CD8-positive, alpha-beta memory T cell (primary cell): ENCODE measurements around the gene MYMX. TPM values are rescaled to one million over a fixed set of nuclear protein-coding genes. Genes with fewer than 3 reads are reported as not detected.

Experiments used
- CTCF ChIA-PET: fragments of 350-600 bp; sonication (Branson Sonifier 250); formaldehyde crosslinking; loops from one replicate; lab custom pipeline; 2021; ENCODE audit warnings: antibody characterized with exemption; lab: Charles Lee
- POLR2A ChIA-PET: fragments of 350-600 bp; sonication (Branson Sonifier 250); formaldehyde crosslinking; loops from one replicate; lab custom pipeline; 2021; ENCODE audit warnings: antibody characterized with exemption; lab: Charles Lee
- DNase-seq, 5 donors: peaks; one replicate each; pipeline versions ENCODE4 v3.0.0 to v3.0.0-alpha.2; 2020 to 2022; ENCODE audit warnings: mixed read lengths in 1 of 5
- H3K27ac ChIP-seq: one replicate; pipeline ENCODE4 v1.7.0; 2013; ENCODE audit warnings: low read depth, mild to moderate bottlenecking, low read length, moderate library complexity
- H3K27me3 ChIP-seq: 2 replicates; pipeline ENCODE4 v1.7.0; 2013; ENCODE audit warnings: low read length, mild to moderate bottlenecking; ENCODE audit not compliant: insufficient read depth, poor library complexity, severe bottlenecking
- H3K36me3 ChIP-seq: 2 replicates; pipeline ENCODE4 v1.7.0; 2013; ENCODE audit warnings: mild to moderate bottlenecking, low read length, moderate library complexity; ENCODE audit not compliant: insufficient read depth
- H3K4me1 ChIP-seq: 2 replicates; pipeline ENCODE4 v1.7.0; 2013; ENCODE audit warnings: mild to moderate bottlenecking, low read length, moderate library complexity; ENCODE audit not compliant: insufficient read depth
- H3K4me3 ChIP-seq: 2 replicates; pipeline ENCODE4 v1.7.0; 2013; ENCODE audit warnings: mild to moderate bottlenecking, low read length
- H3K9me3 ChIP-seq: 2 replicates; pipeline ENCODE4 v1.7.0; 2013; ENCODE audit warnings: mild to moderate bottlenecking, low read length
- H3K27ac Mint-ChIP-seq, 8 donors: one replicate each; pipeline ENCODE4 v1.8.0; 2020 to 2021; ENCODE audit warnings: mixed read lengths in 8 of 8, mild to moderate bottlenecking in 6 of 8, inconsistent platforms in 3 of 8, moderate library complexity in 3 of 8
- H3K27me3 Mint-ChIP-seq, 2 donors: one replicate each; pipeline ENCODE4 v1.8.0; 2020 to 2021; ENCODE audit warnings: mixed read lengths in 2 of 2, mild to moderate bottlenecking in 1 of 2, moderate library complexity in 1 of 2
- H3K36me3 Mint-ChIP-seq, 3 donors: one replicate each; pipeline ENCODE4 v1.8.0; 2020 to 2021; ENCODE audit warnings: mixed read lengths in 3 of 3, inconsistent platforms in 1 of 3, mild to moderate bottlenecking in 1 of 3
- H3K4me1 Mint-ChIP-seq, 3 donors: one replicate each; pipeline ENCODE4 v1.8.0; 2020 to 2021; ENCODE audit warnings: mixed read lengths in 3 of 3, inconsistent platforms in 1 of 3, mild to moderate bottlenecking in 1 of 3
- H3K4me3 Mint-ChIP-seq, 7 donors: one replicate each; pipeline ENCODE4 v1.8.0; 2020 to 2021; ENCODE audit warnings: mixed read lengths in 7 of 7, mild to moderate bottlenecking in 6 of 7, moderate library complexity in 4 of 7, inconsistent platforms in 2 of 7
- H3K9me3 Mint-ChIP-seq, 5 donors: one replicate each; pipeline ENCODE4 v1.8.0; 2020 to 2022; ENCODE audit warnings: mixed read lengths in 5 of 5, mild to moderate bottlenecking in 3 of 5, moderate library complexity in 2 of 5, inconsistent platforms in 1 of 5
- polyA plus RNA-seq: library from polyadenylated mRNA; unstranded; fragments of 300-500 nt; fragmentation: Illumina TruSeq; gene quantifications from one replicate; pipeline ENCODE4 v1.2.3, GENCODE V29; 2021
- total RNA-seq, 2 experiments: library from RNA; stranded (reverse); gene quantifications; one replicate each; pipeline ENCODE4 v1.2.3, GENCODE V29; 2021

Gene MYMX
- total and polyA plus RNA-seq, 3 experiments from 2014 or later = not detected

DNA sequence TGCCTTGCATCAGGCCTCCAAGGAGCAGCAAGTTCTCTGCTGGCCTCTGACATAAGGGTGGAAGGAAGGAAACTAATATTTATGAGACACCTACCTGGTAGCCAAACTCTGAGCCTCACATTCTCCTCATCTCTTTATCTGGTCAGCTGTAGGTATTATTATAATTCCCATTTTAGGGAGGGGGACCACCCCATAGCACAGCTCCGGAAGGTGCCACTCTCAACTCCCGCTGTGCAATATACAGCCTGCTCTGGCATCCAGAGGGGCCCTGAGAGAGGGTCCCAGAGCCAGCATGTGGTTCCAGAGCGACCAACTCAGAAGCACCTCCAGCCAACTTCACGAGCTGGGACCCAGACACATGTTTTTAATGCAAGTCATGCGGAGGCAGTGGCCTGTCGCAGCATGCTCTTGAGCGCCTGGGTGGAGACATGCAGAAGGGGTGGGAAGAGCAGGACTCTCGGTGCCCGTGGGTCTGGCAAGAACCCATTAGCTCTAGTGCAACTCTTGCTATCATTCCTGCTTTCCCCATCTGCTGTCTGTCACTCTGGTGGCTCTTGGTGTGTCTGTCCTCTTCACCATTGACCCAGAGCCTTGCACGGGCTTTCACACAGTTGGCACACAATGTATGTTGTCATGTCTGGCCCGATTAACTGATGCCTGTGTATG, 15.0 kb upstream of the MYMX start:
- H3K27ac ChIP-seq = peak overlapping the region; percentile 47
- H3K4me1 ChIP-seq = no peaks in the 10 kb centered on the region
- no peaks in the 10 kb centered on the region for H3K9me3 ChIP-seq
- no peak for DNase-seq
- H3K27me3 Mint-ChIP-seq = peaks cover 9 to 30% of the 10 kb centered on the region in 2 donors
- H3K36me3 Mint-ChIP-seq = peaks cover 0 to 3% (median 0%) of the 10 kb centered on the region in 3 donors
- H3K9me3 Mint-ChIP-seq = no peaks in the 10 kb centered on the region
- H3K27ac Mint-ChIP-seq = no peak overlapping the region
- no peaks in the 10 kb centered on the region for H3K4me1 Mint-ChIP-seq
- no peak overlapping the region for H3K4me3 Mint-ChIP-seq
- CTCF ChIA-PET = interaction anchor here (0.6 to 1.3 kb wide), 2 partner anchors 14 to 21 kb away, joined by 3 read pairs; no protein-coding TSS in a partner anchor
- POLR2A ChIA-PET = no interaction called here
- H3K4me3 ChIP-seq = no peak overlapping the region
- H3K27me3 ChIP-seq = no peaks in the 10 kb centered on the region
- H3K36me3 ChIP-seq = no peaks in the 10 kb centered on the region

DNA sequence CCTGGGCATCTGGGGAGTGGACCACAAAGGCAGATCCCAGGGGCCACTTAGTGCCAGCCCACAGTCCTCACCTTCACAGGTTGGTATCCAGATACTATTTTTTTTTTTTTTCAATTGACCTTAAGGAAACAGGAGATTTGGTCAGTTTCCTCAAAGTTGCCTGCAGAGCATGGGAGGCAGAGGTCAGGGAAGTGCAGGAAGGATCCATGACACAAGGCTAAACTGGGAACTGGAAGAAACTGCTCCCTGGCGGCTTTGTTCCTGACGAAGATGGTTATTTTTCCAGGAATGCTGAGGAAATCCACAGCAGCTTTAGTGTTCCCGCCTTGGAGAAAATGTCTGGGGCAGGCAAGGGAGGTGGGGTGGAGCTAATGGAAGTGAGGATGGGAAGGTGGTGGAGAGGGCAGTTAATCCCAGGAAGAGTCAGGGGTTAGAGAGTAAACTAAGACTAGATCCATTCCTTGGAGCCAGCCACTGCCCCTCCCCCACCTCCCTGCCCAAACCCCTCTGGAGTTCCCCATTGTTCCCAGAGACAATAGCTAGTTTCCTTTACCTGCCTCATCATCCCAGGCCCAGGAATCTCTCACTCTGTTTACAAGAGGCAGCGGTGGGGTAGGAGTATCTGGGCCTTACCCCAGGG, 14.3 kb upstream of the MYMX start:
- Mint-ChIP-seq H3K36me3 (peaks cover 0 to 3% (median 0%) of the 10 kb centered on the region in 3 donors), H3K27ac (peak overlapping the region in 1 of 8 donors; percentile 27), H3K4me1 (no peaks in the 10 kb centered on the region), H3K9me3 (no peaks in the 10 kb centered on the region), H3K27me3 (peaks cover 9 to 30% of the 10 kb centered on the region in 2 donors), H3K4me3 (no peak overlapping the region)
- Histone ChIP-seq H3K9me3 (no peaks in the 10 kb centered on the region), H3K27ac (peak overlapping the region; percentile 47), H3K36me3 (no peaks in the 10 kb centered on the region), H3K4me1 (no peaks in the 10 kb centered on the region), H3K27me3 (no peaks in the 10 kb centered on the region), H3K4me3 (no peak overlapping the region)
- no peak for DNase-seq
- POLR2A ChIA-PET = no interaction called here
- CTCF ChIA-PET = interaction anchor here (0.6 to 1.3 kb wide), 2 partner anchors 14 to 20 kb away, joined by 3 read pairs; no protein-coding TSS in a partner anchor

DNA sequence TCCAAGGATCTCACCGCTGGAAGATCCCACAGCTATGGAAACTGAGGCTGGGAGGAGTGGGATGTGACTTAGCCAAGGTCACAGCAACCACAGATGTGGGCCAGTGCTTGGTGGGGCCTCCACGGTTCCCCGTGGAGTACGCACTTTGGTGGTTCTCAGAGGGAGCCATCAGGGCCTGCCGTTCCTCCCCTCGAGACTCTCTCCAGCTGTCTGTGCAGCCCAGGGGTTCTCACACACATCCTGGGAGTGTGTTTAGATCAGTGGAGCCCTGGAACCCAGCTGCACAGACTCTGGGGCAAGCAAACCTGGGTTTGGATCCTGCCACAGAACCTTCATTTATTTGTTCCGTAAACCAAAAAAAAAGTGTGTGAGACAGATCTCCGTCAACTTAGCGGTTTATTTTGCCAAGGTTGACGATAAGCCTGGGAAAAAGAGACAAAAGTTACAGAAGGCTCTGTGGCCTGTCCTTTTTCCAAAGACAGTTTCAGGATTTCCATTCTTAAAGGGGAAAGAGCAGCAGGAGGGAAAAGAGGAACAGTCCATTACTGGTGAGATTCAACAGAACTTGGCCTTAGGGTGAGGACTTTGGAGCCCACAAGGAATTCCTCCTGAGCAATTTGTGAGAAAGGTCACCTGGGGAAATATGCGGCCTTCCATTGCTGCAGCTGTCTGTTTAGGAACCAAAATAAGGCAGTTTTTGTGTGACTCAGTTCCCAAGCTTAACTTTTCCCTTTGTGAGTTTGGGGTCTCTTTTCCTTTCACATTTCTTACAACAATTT, 13.6 kb upstream of the MYMX start:
- peaks cover 0 to 3% (median 0%) of the 10 kb centered on the region in 3 donors for H3K36me3 Mint-ChIP-seq
- POLR2A ChIA-PET = no interaction called here
- no peaks in the 10 kb centered on the region for H3K9me3 Mint-ChIP-seq
- H3K27me3 Mint-ChIP-seq = peaks cover 9 to 31% of the 10 kb centered on the region in 2 donors
- CTCF ChIA-PET = no interaction called here
- no peak for DNase-seq
- Histone ChIP-seq H3K4me3 (no peak overlapping the region), H3K27ac (no peak overlapping the region), H3K9me3 (no peaks in the 10 kb centered on the region), H3K36me3 (no peaks in the 10 kb centered on the region), H3K4me1 (no peaks in the 10 kb centered on the region), H3K27me3 (no peaks in the 10 kb centered on the region)
- H3K27ac Mint-ChIP-seq = no peak overlapping the region
- H3K4me1 Mint-ChIP-seq = no peaks in the 10 kb centered on the region
- H3K4me3 Mint-ChIP-seq = no peak overlapping the region

DNA sequence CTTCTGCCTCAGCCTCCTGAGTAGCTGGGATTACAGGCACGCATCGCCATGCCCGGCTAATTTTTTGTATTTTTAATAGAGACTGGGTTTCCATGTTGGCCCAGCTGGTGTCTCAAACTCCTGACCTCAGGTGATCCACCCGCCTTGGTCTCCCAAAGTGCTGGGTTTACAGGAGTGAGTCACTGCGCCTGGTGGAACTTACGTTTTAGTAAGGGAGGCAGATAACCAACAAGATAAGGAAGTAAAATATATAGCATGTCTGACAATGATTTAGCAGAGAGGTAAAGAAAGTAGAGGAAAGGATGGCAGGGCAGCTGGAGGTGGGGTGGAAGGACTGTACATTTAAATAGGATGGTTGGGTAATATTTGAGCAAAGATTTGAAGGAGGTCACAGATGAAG, 12.8 kb upstream of the MYMX start:
- DNase-seq = no peak

DNA sequence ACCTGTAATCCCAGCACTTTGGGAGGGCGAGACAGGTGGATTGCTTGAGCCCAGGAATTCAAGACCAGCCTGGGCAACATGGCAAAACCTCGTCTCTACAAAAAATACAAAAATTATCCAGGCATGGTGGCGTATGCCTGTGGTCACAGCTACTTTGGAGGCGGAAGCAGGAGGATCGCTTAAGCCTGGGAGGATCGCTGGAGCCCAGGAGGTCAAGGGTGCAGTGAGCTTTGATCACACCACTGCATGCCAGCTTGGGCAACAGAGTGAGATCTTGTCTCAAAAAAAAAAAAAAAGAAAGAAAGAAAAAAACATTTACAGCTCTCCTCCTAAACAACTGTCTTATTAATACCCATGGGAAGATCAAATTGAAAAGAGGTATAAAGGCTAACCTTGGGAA, 8.8 kb upstream of the MYMX start:
- Histone ChIP-seq H3K27ac (no peak overlapping the region), H3K4me1 (no peaks in the 10 kb centered on the region), H3K4me3 (no peak overlapping the region), H3K9me3 (no peaks in the 10 kb centered on the region), H3K36me3 (no peaks in the 10 kb centered on the region), H3K27me3 (no peaks in the 10 kb centered on the region)
- Mint-ChIP-seq H3K27me3 (peaks cover 0 to 26% of the 10 kb centered on the region in 2 donors), H3K4me1 (no peaks in the 10 kb centered on the region), H3K27ac (no peak overlapping the region), H3K36me3 (no peaks in the 10 kb centered on the region), H3K9me3 (no peaks in the 10 kb centered on the region), H3K4me3 (no peak overlapping the region)
- DNase-seq = no peak
- POLR2A ChIA-PET = no interaction called here
- CTCF ChIA-PET = interaction anchor here (1.4 kb wide), 1 partner anchor 131 kb away, joined by 3 read pairs; no protein-coding TSS in a partner anchor

More for the DNA sequence above, 12.8 kb upstream of the MYMX start:
- no peaks in the 10 kb centered on the region for H3K9me3 Mint-ChIP-seq
- Histone ChIP-seq H3K4me3 (no peak overlapping the region), H3K9me3 (no peaks in the 10 kb centered on the region), H3K4me1 (no peaks in the 10 kb centered on the region), H3K36me3 (no peaks in the 10 kb centered on the region), H3K27ac (no peak overlapping the region), H3K27me3 (no peaks in the 10 kb centered on the region)
- POLR2A ChIA-PET = no interaction called here
- peaks cover 0 to 3% (median 0%) of the 10 kb centered on the region in 3 donors for H3K36me3 Mint-ChIP-seq
- no peak overlapping the region for H3K4me3 Mint-ChIP-seq
- CTCF ChIA-PET = no interaction called here
- H3K27ac Mint-ChIP-seq = no peak overlapping the region
- peaks cover 6 to 33% of the 10 kb centered on the region in 2 donors for H3K27me3 Mint-ChIP-seq
- no peaks in the 10 kb centered on the region for H3K4me1 Mint-ChIP-seq

DNA sequence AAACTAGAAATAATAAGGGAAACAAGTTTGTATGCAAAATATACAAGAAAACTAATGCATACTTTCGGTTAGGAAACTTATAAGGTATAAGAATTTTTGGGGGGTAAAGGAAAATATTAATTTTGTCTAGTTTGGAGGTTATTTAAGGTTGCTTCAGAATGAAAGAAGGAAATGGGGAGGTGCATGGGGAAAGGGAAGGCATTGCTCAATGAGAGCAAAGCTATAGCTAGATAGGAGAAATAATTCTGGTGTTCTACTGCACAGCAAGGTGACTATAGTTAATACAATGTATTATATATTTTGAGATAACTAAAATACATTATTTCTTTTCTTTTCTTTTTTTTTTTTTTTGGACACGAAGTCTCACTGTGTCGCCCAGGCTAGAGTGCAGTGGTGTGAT, 5.4 kb upstream of the MYMX start:
- Mint-ChIP-seq H3K4me3 (no peak overlapping the region), H3K36me3 (no peaks in the 10 kb centered on the region), H3K9me3 (no peaks in the 10 kb centered on the region), H3K4me1 (no peaks in the 10 kb centered on the region), H3K27me3 (peaks cover 2 to 31% of the 10 kb centered on the region in 2 donors), H3K27ac (no peak overlapping the region)
- ChIA-PET CTCF (no interaction called here), POLR2A (no interaction called here)
- no peak for DNase-seq
- Histone ChIP-seq H3K36me3 (no peaks in the 10 kb centered on the region), H3K4me1 (no peaks in the 10 kb centered on the region), H3K27ac (no peak overlapping the region), H3K9me3 (no peaks in the 10 kb centered on the region), H3K4me3 (no peak overlapping the region), H3K27me3 (no peaks in the 10 kb centered on the region)

DNA sequence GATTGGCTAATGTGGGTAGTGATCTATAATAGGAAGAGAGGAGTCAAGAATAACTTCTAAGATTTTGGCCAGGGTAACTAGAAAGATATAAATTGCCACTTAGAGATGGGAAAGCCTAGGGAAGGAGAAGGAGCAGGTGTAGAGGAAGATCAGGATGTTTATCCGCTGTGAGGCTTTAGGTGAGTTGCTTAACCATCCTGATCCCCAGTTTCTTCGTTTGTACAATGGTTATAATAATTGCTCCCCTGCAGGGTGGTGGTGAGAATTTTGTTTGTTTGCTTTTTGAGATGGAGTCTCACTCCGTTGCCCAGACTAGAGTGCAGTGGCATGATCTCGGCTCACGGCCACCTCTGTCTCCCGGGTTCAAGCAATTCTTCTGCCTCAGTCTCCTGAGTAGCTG, 2.4 kb upstream of the MYMX start:
- no peaks in the 10 kb centered on the region for H3K36me3 ChIP-seq
- peaks cover 5% of the 10 kb centered on the region for H3K27me3 ChIP-seq
- H3K4me3 Mint-ChIP-seq = no peak overlapping the region
- H3K9me3 ChIP-seq = no peaks in the 10 kb centered on the region
- no peaks in the 10 kb centered on the region for H3K9me3 Mint-ChIP-seq
- peaks cover 9 to 32% of the 10 kb centered on the region in 2 donors for H3K27me3 Mint-ChIP-seq
- POLR2A ChIA-PET = no interaction called here
- CTCF ChIA-PET = interaction anchor here (1.1 to 1.3 kb wide), 2 partner anchors 32 to 42 kb away, joined by 3 to 4 read pairs; partner anchors contain the start of gene HSP90AB1
- peaks cover 0 to 6% (median 2%) of the 10 kb centered on the region in 3 donors for H3K4me1 Mint-ChIP-seq
- no peak for DNase-seq
- H3K27ac ChIP-seq = no peak overlapping the region
- no peak overlapping the region for H3K4me3 ChIP-seq
- H3K36me3 Mint-ChIP-seq = no peaks in the 10 kb centered on the region
- H3K27ac Mint-ChIP-seq = no peak overlapping the region
- H3K4me1 ChIP-seq = no peaks in the 10 kb centered on the region
